ENCODE results near the gene MICAL3.

DNA sequence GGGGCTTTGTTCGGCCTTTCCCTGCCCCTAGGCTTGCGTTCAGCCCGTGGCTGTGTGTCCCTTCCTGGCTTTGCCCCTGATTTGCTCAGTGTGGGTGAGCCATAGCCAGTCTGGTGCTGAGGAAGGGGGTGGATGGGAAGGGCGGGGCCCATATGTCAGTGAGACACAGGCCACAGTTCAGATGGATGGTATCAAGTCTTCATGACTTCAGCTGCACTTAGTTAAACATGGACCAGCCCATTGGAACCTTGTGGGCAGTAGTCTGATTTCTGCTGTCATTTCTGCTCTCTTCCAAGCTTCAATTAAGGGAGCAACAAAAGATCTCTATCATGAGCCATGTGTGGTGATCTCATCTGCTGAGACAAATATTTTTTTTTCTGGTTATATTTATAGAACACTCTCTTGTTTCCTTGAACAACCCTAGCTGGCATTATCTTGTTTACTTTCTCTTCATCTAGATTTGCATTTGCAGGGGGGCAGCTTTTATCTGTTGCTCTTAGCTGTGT lies 31.9 kb upstream of the MICAL3 start:
- TF ChIP-seq, protein P1, sequence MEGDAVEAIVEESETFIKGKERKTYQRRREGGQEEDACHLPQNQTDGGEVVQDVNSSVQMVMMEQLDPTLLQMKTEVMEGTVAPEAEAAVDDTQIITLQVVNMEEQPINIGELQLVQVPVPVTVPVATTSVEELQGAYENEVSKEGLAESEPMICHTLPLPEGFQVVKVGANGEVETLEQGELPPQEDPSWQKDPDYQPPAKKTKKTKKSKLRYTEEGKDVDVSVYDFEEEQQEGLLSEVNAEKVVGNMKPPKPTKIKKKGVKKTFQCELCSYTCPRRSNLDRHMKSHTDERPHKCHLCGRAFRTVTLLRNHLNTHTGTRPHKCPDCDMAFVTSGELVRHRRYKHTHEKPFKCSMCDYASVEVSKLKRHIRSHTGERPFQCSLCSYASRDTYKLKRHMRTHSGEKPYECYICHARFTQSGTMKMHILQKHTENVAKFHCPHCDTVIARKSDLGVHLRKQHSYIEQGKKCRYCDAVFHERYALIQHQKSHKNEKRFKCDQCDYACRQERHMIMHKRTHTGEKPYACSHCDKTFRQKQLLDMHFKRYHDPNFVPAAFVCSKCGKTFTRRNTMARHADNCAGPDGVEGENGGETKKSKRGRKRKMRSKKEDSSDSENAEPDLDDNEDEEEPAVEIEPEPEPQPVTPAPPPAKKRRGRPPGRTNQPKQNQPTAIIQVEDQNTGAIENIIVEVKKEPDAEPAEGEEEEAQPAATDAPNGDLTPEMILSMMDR (IDR thresholded peaks at IDR 0.05; ENCODE audit: low read depth, low read length), result no peak
- no peak for TF ChIP-seq EZH2phosphoT487 (IDR thresholded peaks at IDR 0.05; ENCODE audit: low read depth)

All from OCI-LY3 (cell line).